Type B pancreatic cell (in vitro differentiated cells): ENCODE data around the gene PITRM1. TPM values are rescaled to one million over a fixed set of nuclear protein-coding genes. Genes with fewer than 3 reads are reported as not detected.

Experiments
- DNase-seq: peaks from one replicate; pipeline ENCODE4 v3.0.0; 2021; ENCODE audit warnings: mixed read lengths; ENCODE audit not compliant: unreplicated experiment; ENCODE audit errors: extremely low spot score
- H3K27ac Mint-ChIP-seq: 2 replicates; pipeline ENCODE4 v1.8.0; 2021; ENCODE audit warnings: mild to moderate bottlenecking, mixed read lengths
- H3K27me3 Mint-ChIP-seq: 2 replicates; pipeline ENCODE4 v1.8.0; 2021; ENCODE audit warnings: mixed read lengths
- H3K36me3 Mint-ChIP-seq: 2 replicates; pipeline ENCODE4 v1.8.0; 2021; ENCODE audit warnings: mixed read lengths
- H3K4me1 Mint-ChIP-seq: one replicate; pipeline ENCODE4 v1.8.0; 2021; ENCODE audit warnings: mixed read lengths; ENCODE audit not compliant: unreplicated experiment
- H3K4me3 Mint-ChIP-seq: 2 replicates; pipeline ENCODE4 v1.8.0; 2021; ENCODE audit warnings: mild to moderate bottlenecking, mixed read lengths
- H3K9me3 Mint-ChIP-seq: 2 replicates; pipeline ENCODE4 v1.8.0; 2021; ENCODE audit warnings: mixed read lengths
- CTCF ChIP-seq: fragments of 200-600 bp; sonication (generic); conservative IDR thresholded peaks from 2 replicates; pipeline ENCODE4 v1.5.0; 2021; ENCODE audit warnings: antibody characterized with exemption, mild to moderate bottlenecking
- total RNA-seq: library from RNA; stranded (reverse); gene quantifications from 2 replicates; pipeline ENCODE4 v1.2.1, GENCODE V29; 2021; ENCODE audit warnings: low replicate concordance

PITRM1 gene
- total RNA-seq, 1 donor from 2014 or later = 62.3 TPM

GRCh38 chr10:3146289-3146688 lies 26.3 kb downstream of the PITRM1 start:
- peaks cover 32% of the 10 kb centered on the region for H3K36me3 Mint-ChIP-seq
- H3K27ac Mint-ChIP-seq = no peak overlapping the region
- DNase-seq = no peak
- no peaks in the 10 kb centered on the region for H3K4me1 Mint-ChIP-seq
- no peaks in the 10 kb centered on the region for H3K9me3 Mint-ChIP-seq
- H3K4me3 Mint-ChIP-seq = no peak overlapping the region
- no peaks in the 10 kb centered on the region for H3K27me3 Mint-ChIP-seq
- no peak for TF ChIP-seq CTCF

GRCh38 chr10:3145366-3145765 lies 27.2 kb downstream of the PITRM1 start:
- Mint-ChIP-seq H3K4me1 (no peaks in the 10 kb centered on the region), H3K36me3 (peaks cover 31% of the 10 kb centered on the region), H3K27ac (no peak overlapping the region), H3K27me3 (no peaks in the 10 kb centered on the region), H3K4me3 (no peak overlapping the region), H3K9me3 (no peaks in the 10 kb centered on the region)
- no peak for DNase-seq
- no peak for TF ChIP-seq CTCF

- H3K9me3 Mint-ChIP-seq = no peaks in the 10 kb centered on the region
- DNase-seq = no peak
- no peaks in the 10 kb centered on the region for H3K4me1 Mint-ChIP-seq
- H3K27ac Mint-ChIP-seq = no peak overlapping the region
- TF ChIP-seq CTCF = no peak
- H3K27me3 Mint-ChIP-seq = no peaks in the 10 kb centered on the region
- H3K36me3 Mint-ChIP-seq = peaks cover 35% of the 10 kb centered on the region
- H3K4me3 Mint-ChIP-seq = no peak overlapping the region
These were observed 28.7 kb downstream of the PITRM1 start for GRCh38 chr10:3143791-3144434.

GRCh38 chr10:3143366-3143765 lies 29.2 kb downstream of the PITRM1 start:
- DNase-seq = no peak
- Mint-ChIP-seq H3K36me3 (peaks cover 39% of the 10 kb centered on the region), H3K27me3 (no peaks in the 10 kb centered on the region), H3K4me3 (no peak overlapping the region), H3K27ac (no peak overlapping the region), H3K9me3 (no peaks in the 10 kb centered on the region), H3K4me1 (no peaks in the 10 kb centered on the region)
- TF ChIP-seq CTCF = no peak

GRCh38 chr10:3142146-3142875 lies 30.3 kb downstream of the PITRM1 start:
- TF ChIP-seq CTCF = no peak
- no peaks in the 10 kb centered on the region for H3K27me3 Mint-ChIP-seq
- H3K9me3 Mint-ChIP-seq = no peaks in the 10 kb centered on the region
- DNase-seq = no peak
- H3K36me3 Mint-ChIP-seq = peaks cover 37% of the 10 kb centered on the region
- no peak overlapping the region for H3K4me3 Mint-ChIP-seq
- H3K4me1 Mint-ChIP-seq = no peaks in the 10 kb centered on the region
- H3K27ac Mint-ChIP-seq = no peak overlapping the region
